A549 (cell line): Measurements from ENCODE around the gene CALN1. TPM values are rescaled to one million over a fixed set of nuclear protein-coding genes. Genes with fewer than 3 reads are reported as not detected.

ENCODE experiments used
- ATAC-seq, 2 experiments: fragments of 200-7000 bp in 1 of 2; fragments of >200 bp in 1 of 2; cut with Nextera tagmentation in 1 of 2; cut with Tn5 transposase in 1 of 2; 3 replicates each; pipeline versions ENCODE4 v1.8.0 to v1.9.1; 2018 to 2020; ENCODE audit warnings: mild to moderate bottlenecking in 1 of 2, moderate library complexity in 1 of 2
- CTCF ChIA-PET: fragments of 300-600 bp; sonication (Branson Sonifier 250); formaldehyde crosslinking; extraction: SDS; loops from one replicate; lab custom pipeline; 2021; ENCODE audit warnings: antibody characterized with exemption, inconsistent platforms; lab: Yijun Ruan, JAX
- POLR2A ChIA-PET: fragments of 350-600 bp; formaldehyde crosslinking; extraction: SDS; loops from one replicate; lab custom pipeline; 2021; ENCODE audit warnings: antibody characterized with exemption, inconsistent platforms; lab: Yijun Ruan, JAX
- DNase-seq, 2 experiments: peaks; one replicate each; pipeline versions ENCODE4 v3.0.0 to v3.0.0-alpha.2; 2011 to 2016; ENCODE audit warnings: low read depth in 1 of 2, low spot score in 1 of 2
- FAIRE-seq: peaks from 2 replicates; lab custom pipeline; 2011; peaks lifted over from hg19 to GRCh38; lab: Jason Lieb, UNC
- H3K27ac ChIP-seq, 2 experiments: fragments of >200 bp; sonication (Bioruptor Twin); formaldehyde crosslinking; 3 replicates each; pipeline ENCODE4 v1.5.1; 2016 to 2017
- H3K4me1 ChIP-seq: fragments of >200 bp; sonication (Bioruptor Twin); formaldehyde crosslinking; 3 replicates; pipeline ENCODE4 v1.6.1; 2016
- H3K4me2 ChIP-seq: fragments of >200 bp; sonication (Bioruptor Twin); formaldehyde crosslinking; 3 replicates; pipeline ENCODE4 v1.6.1; 2016
- H3K4me3 ChIP-seq: fragments of >200 bp; sonication (Bioruptor Twin); formaldehyde crosslinking; 3 replicates; pipeline ENCODE4 v1.5.1; 2016
- H3K9me3 ChIP-seq: fragments of >200 bp; sonication (Bioruptor Twin); formaldehyde crosslinking; 3 replicates; pipeline ENCODE4 v1.6.1; 2016
- CBX8 ChIP-seq: fragments of 200-600 bp; sonication (generic); IDR thresholded peaks from 2 replicates; pipeline ENCODE4 v1.6.1; 2016
- CEBPB ChIP-seq, 2 experiments: fragments of >200 bp in 1 of 2; sonication (Bioruptor Twin) in 1 of 2; formaldehyde crosslinking in 1 of 2; IDR thresholded peaks; 2 replicates each; pipeline ENCODE4 v1.6.1; 2012 to 2016
- EHF ChIP-seq: fragments of 250-450 bp; sonication (Bioruptor Pico); IDR thresholded peaks from 2 replicates; pipeline ENCODE4 v1.5.0; 2020; ENCODE audit warnings: mild to moderate bottlenecking
- EHMT2 ChIP-seq: fragments of 200-600 bp; sonication (generic); IDR thresholded peaks from 2 replicates; pipeline ENCODE4 v1.6.1; 2016; ENCODE audit warnings: antibody characterized with exemption, low read depth, mild to moderate bottlenecking, moderate library complexity
- EP300 ChIP-seq, 2 experiments: fragments of >200 bp; sonication (Bioruptor Twin); formaldehyde crosslinking; IDR thresholded peaks; 2 replicates in 1 of 2; 3 replicates in 1 of 2; pipeline ENCODE4 v1.6.1; 2016 to 2017
- ESRRA ChIP-seq: fragments of 150-350 bp; IDR thresholded peaks from 2 replicates; pipeline ENCODE4 v1.6.1; 2014; ENCODE audit warnings: mild to moderate bottlenecking, low read length, borderline replicate concordance
- FOSL2 ChIP-seq, 2 experiments: fragments of 450-650 bp in 1 of 2; fragments of >200 bp in 1 of 2; sonication (Bioruptor Twin) in 1 of 2; formaldehyde crosslinking; IDR thresholded peaks; 2 replicates each; pipeline versions ENCODE4 v1.5.0 to v1.6.1; 2016 to 2020; ENCODE audit warnings: mild to moderate bottlenecking in 1 of 2, moderate library complexity in 1 of 2
- GATA3 ChIP-seq: IDR thresholded peaks from 2 replicates; pipeline ENCODE4 v1.6.1; 2012; ENCODE audit warnings: borderline replicate concordance
- HEYL ChIP-seq: fragments of 250-450 bp; sonication (Bioruptor Pico); IDR thresholded peaks from 2 replicates; pipeline ENCODE4 v1.8.0; 2021; ENCODE audit warnings: mild to moderate bottlenecking, moderate library complexity
- HOXB13 ChIP-seq: fragments of 250-450 bp; sonication (Bioruptor Pico); IDR thresholded peaks from 2 replicates; pipeline ENCODE4 v1.5.0; 2020; ENCODE audit warnings: low read depth, mild to moderate bottlenecking, moderate library complexity
- JUN ChIP-seq, 2 experiments: fragments of >200 bp; sonication (Bioruptor Twin); formaldehyde crosslinking; IDR thresholded peaks; 2 replicates in 1 of 2; 3 replicates in 1 of 2; pipeline ENCODE4 v1.6.1; 2016 to 2017
- JUNB ChIP-seq: fragments of >200 bp; sonication (Bioruptor Twin); formaldehyde crosslinking; IDR thresholded peaks from 2 replicates; pipeline ENCODE4 v1.6.1; 2016
- KDM1A ChIP-seq: fragments of 200-600 bp; sonication (generic); IDR thresholded peaks from 2 replicates; pipeline ENCODE4 v1.6.1; 2016; ENCODE audit warnings: low read depth, mild to moderate bottlenecking
- MAFK ChIP-seq: fragments of 450-650 bp; IDR thresholded peaks from 2 replicates; pipeline ENCODE4 v1.6.1; 2014; ENCODE audit not compliant: partially characterized antibody
- MAZ ChIP-seq: fragments of 150-350 bp; IDR thresholded peaks from 2 replicates; pipeline ENCODE4 v1.6.1; 2014; ENCODE audit warnings: antibody characterized with exemption, low read depth, low read length, borderline replicate concordance
- NFE2L2 ChIP-seq: fragments of 150-350 bp; conservative IDR thresholded peaks from 2 replicates; pipeline ENCODE4 v1.6.1; 2014; ENCODE audit warnings: low read length
- NPAS2 ChIP-seq: fragments of 250-450 bp; sonication (Bioruptor Pico); IDR thresholded peaks from 2 replicates; pipeline ENCODE4 v1.8.0; 2022; ENCODE audit warnings: mild to moderate bottlenecking, moderate library complexity, borderline replicate concordance
- NR3C1 ChIP-seq: fragments of >200 bp; sonication (Bioruptor Twin); formaldehyde crosslinking; IDR thresholded peaks from 3 replicates; pipeline ENCODE4 v1.6.1; 2017
- RAD21 ChIP-seq, 2 experiments: fragments of >200 bp in 1 of 2; sonication (Bioruptor Twin) in 1 of 2; formaldehyde crosslinking in 1 of 2; IDR thresholded peaks in 1 of 2; conservative IDR thresholded peaks in 1 of 2; 2 replicates in 1 of 2; 3 replicates in 1 of 2; pipeline ENCODE4 v1.6.1; 2012 to 2018; ENCODE audit warnings: inconsistent platforms in 1 of 2
- RARB ChIP-seq: fragments of 250-450 bp; sonication (Bioruptor Pico); IDR thresholded peaks from 2 replicates; pipeline ENCODE4 v1.8.0; 2021; ENCODE audit warnings: mild to moderate bottlenecking, moderate library complexity
- RNF2 ChIP-seq: fragments of 200-600 bp; sonication (generic); IDR thresholded peaks from 2 replicates; pipeline ENCODE4 v1.6.1; 2016; ENCODE audit warnings: low read depth, mild to moderate bottlenecking, antibody characterized with exemption, moderate library complexity, borderline replicate concordance
- TP53 ChIP-seq: fragments of 250-450 bp; sonication (Bioruptor Pico); IDR thresholded peaks from 2 replicates; pipeline ENCODE4 v1.5.0; 2021; ENCODE audit warnings: mild to moderate bottlenecking, moderate library complexity
- ZC3H11A ChIP-seq: fragments of 450-650 bp; IDR thresholded peaks from 2 replicates; pipeline ENCODE4 v1.6.1; 2014; ENCODE audit warnings: antibody characterized with exemption, mild to moderate bottlenecking
- ZFP36 ChIP-seq: fragments of 450-650 bp; IDR thresholded peaks from 2 replicates; pipeline ENCODE4 v1.6.1; 2014; ENCODE audit warnings: borderline replicate concordance; ENCODE audit not compliant: partially characterized antibody
- ZSCAN20 ChIP-seq: fragments of 250-450 bp; sonication (Bioruptor Pico); IDR thresholded peaks from 2 replicates; pipeline ENCODE4 v1.8.0; 2022; ENCODE audit warnings: mild to moderate bottlenecking, moderate library complexity
- WGBS: methylation state at CpG from one replicate; pipeline ENCODE4 v1.1.6; 2017; ENCODE audit errors: missing lambda C conversion rate; 5-methylcytosine and 5-hydroxymethylcytosine counted together
- polyA plus RNA-seq, 4 experiments: library from polyadenylated mRNA; depleted of rRNA in 3 of 4; stranded (reverse); fragments of >200 nt; fragmentation: RNase III in 1 of 4; extraction: RNeasy Plus Mini Kit Qiagen cat#74134 plus additional on column Dnase treatment in 1 of 4; gene quantifications; 2 replicates in 3 of 4; 3 replicates in 1 of 4; pipeline ENCODE4 v1.2.3, GENCODE V29; 2011 to 2017
- TF ChIP-seq, protein P1 (sequence below): fragments of 450-650 bp; IDR thresholded peaks from 2 replicates; pipeline ENCODE4 v1.6.1; 2014; ENCODE audit warnings: antibody characterized with exemption
- TF ChIP-seq, protein P2 (sequence below): IDR thresholded peaks from 2 replicates; pipeline ENCODE4 v1.6.1; 2012
- TF ChIP-seq, protein P3 (sequence below): fragments of >200 bp; sonication (Bioruptor Twin); formaldehyde crosslinking; IDR thresholded peaks from 3 replicates; pipeline ENCODE4 v1.6.1; 2016
- TF ChIP-seq, protein P4 (sequence below): IDR thresholded peaks from 2 replicates; pipeline ENCODE4 v1.6.1; 2012; ENCODE audit warnings: low read depth, borderline replicate concordance

CALN1 gene
- polyA plus RNA-seq, 2 of the 4 experiments (the other 2 are of a cell fraction) = not detected

DNA sequence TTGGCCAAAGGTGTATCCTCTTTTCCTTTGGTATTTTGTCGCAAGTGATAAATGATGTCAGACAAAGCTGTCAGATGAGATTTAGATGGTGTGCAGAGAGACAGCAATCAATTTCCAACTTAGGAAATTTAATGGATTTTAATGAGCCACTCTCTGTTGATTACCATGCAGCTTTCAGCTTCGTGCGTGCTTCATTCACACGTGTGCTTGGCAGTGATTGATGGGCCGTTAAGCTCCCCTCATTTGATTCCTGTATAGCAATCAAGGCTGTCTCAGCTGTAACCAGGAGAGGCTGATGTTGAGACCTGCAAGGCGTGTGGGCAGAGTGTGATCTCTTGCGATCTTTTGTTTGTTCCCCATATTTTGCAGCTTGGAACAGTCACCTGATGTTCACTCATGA lies 439.6 kb downstream of the CALN1 start:
- no peak for FAIRE-seq
- TF ChIP-seq, protein P1, sequence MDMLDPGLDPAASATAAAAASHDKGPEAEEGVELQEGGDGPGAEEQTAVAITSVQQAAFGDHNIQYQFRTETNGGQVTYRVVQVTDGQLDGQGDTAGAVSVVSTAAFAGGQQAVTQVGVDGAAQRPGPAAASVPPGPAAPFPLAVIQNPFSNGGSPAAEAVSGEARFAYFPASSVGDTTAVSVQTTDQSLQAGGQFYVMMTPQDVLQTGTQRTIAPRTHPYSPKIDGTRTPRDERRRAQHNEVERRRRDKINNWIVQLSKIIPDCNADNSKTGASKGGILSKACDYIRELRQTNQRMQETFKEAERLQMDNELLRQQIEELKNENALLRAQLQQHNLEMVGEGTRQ = no peak
- TF ChIP-seq MAFK (no peak), JUN (IDR thresholded peaks at IDR 0.05) (no peak), EP300 (IDR thresholded peaks at IDR 0.05) (no peak)
- TF ChIP-seq, protein P2, sequence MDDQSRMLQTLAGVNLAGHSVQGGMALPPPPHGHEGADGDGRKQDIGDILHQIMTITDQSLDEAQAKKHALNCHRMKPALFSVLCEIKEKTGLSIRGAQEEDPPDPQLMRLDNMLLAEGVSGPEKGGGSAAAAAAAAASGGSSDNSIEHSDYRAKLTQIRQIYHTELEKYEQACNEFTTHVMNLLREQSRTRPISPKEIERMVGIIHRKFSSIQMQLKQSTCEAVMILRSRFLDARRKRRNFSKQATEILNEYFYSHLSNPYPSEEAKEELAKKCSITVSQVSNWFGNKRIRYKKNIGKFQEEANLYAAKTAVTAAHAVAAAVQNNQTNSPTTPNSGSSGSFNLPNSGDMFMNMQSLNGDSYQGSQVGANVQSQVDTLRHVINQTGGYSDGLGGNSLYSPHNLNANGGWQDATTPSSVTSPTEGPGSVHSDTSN = no peak
- no peak overlapping the region for H3K4me3 ChIP-seq
- H3K9me3 ChIP-seq = no peaks in the 10 kb centered on the region; the same call in 2 of the 3 replicates
- WGBS = 20% methylated on average over 7 of the region's 7 CpGs
- H3K4me2 ChIP-seq = no peak overlapping the region
- no peak overlapping the region for H3K27ac ChIP-seq
- H3K4me1 ChIP-seq = no peaks in the 10 kb centered on the region
- DNase-seq = no peak
- ChIA-PET CTCF (no interaction called here), POLR2A (no interaction called here)
- no peak for ATAC-seq

DNA sequence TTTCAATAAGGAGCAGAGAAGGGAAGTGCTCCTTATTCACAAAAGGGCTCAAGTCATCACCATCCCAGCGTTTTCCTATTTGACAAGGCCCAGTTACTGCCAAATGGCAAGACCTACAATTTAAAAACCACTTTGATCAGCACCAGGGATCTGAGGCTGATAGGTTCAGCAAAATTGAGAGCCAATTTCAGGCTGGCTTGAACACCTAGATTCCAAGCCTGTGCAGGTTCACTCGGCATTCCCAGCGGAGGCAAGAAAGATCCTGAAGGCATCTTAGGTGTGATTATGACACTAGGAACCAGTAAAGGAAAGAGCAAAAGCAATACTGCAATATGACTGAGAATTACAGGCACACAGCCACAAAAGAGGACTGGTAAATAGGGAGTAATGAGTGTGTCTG lies 441.4 kb downstream of the CALN1 start:
- 0% methylated on average over 3 of the region's 3 CpGs for WGBS
- H3K27ac ChIP-seq = no peak overlapping the region
- no peak overlapping the region for H3K4me3 ChIP-seq
- H3K9me3 ChIP-seq = no peaks in the 10 kb centered on the region
- DNase-seq (no peak), FAIRE-seq (no peak), ATAC-seq (no peak)
- CTCF ChIA-PET = no interaction called here
- no peaks in the 10 kb centered on the region for H3K4me1 ChIP-seq
- POLR2A ChIA-PET = no interaction called here
- no peak overlapping the region for H3K4me2 ChIP-seq
- TF ChIP-seq ZSCAN20 (CRISPR knock-in tag) = no peak
- no peak for TF ChIP-seq JUN (IDR thresholded peaks at IDR 0.05)
- no peak for TF ChIP-seq GATA3
- no peak for TF ChIP-seq FOSL2 (IDR thresholded peaks at IDR 0.05)
- no peak for TF ChIP-seq FOSL2 (CRISPR knock-in tag; IDR thresholded peaks at IDR 0.05)
- no peak for TF ChIP-seq MAZ
- TF ChIP-seq NR3C1 = no peak
- no peak for TF ChIP-seq CEBPB (IDR thresholded peaks at IDR 0.05)
- no peak for TF ChIP-seq NFE2L2
- no peak for TF ChIP-seq TP53
- no peak for TF ChIP-seq ZFP36
- TF ChIP-seq, all 56 proteins: peak for 0

DNA sequence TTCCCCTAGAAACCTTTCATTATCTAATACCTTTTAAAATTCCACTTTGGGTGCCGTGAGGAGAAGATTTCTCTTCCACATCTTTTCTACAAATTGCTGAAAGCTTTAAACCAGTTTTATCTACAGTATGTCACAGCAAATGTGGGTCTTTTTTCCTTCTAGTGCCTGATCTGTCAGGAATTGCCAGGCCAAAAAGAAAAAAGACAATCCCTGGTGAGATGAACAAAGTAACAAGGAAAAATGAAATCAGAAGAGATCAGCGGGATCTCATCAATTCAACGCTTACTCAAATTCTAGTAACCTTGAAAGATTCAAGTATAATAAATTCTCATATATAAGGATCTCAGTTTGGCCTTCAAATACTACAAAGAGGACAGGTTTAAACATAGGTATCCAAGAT lies 449.5 kb downstream of the CALN1 start:
- H3K9me3 ChIP-seq = no peaks in the 10 kb centered on the region
- DNase-seq = no peak
- TF ChIP-seq KDM1A = no peak
- TF ChIP-seq HEYL (CRISPR knock-in tag) = no peak
- no peak for TF ChIP-seq RAD21 (conservative IDR thresholded peaks at IDR 0.05 in 1 of 2, IDR thresholded peaks at IDR 0.05 in 1 of 2)
- TF ChIP-seq NFE2L2 = no peak
- no peak for TF ChIP-seq MAFK
- no peak for TF ChIP-seq EHMT2
- no peak for TF ChIP-seq FOSL2 (IDR thresholded peaks at IDR 0.05)
- no peak for TF ChIP-seq FOSL2 (CRISPR knock-in tag; IDR thresholded peaks at IDR 0.05)
- TF ChIP-seq CBX8 = no peak
- TF ChIP-seq NPAS2 = no peak
- TF ChIP-seq CEBPB (IDR thresholded peaks at IDR 0.05) = no peak
- no peak for TF ChIP-seq RNF2
- TF ChIP-seq EHF (CRISPR knock-in tag) = no peak
- TF ChIP-seq JUNB = no peak
- no peak for TF ChIP-seq ZC3H11A
- TF ChIP-seq ESRRA = no peak
- no peak for TF ChIP-seq RARB (CRISPR knock-in tag)
- TF ChIP-seq JUN (IDR thresholded peaks at IDR 0.05) = no peak
- TF ChIP-seq, protein P3, sequence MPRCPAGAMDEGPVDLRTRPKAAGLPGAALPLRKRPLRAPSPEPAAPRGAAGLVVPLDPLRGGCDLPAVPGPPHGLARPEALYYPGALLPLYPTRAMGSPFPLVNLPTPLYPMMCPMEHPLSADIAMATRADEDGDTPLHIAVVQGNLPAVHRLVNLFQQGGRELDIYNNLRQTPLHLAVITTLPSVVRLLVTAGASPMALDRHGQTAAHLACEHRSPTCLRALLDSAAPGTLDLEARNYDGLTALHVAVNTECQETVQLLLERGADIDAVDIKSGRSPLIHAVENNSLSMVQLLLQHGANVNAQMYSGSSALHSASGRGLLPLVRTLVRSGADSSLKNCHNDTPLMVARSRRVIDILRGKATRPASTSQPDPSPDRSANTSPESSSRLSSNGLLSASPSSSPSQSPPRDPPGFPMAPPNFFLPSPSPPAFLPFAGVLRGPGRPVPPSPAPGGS = no peak
- TF ChIP-seq, protein P4, sequence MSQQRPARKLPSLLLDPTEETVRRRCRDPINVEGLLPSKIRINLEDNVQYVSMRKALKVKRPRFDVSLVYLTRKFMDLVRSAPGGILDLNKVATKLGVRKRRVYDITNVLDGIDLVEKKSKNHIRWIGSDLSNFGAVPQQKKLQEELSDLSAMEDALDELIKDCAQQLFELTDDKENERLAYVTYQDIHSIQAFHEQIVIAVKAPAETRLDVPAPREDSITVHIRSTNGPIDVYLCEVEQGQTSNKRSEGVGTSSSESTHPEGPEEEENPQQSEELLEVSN = no peak
- no peak for TF ChIP-seq HOXB13
- no peak for FAIRE-seq
- 6% methylated on average over 3 of the region's 3 CpGs for WGBS
- H3K27ac ChIP-seq = no peak overlapping the region
- H3K4me3 ChIP-seq = no peak overlapping the region
- H3K4me1 ChIP-seq = no peaks in the 10 kb centered on the region
- ATAC-seq = no peak
- no peak overlapping the region for H3K4me2 ChIP-seq
- ChIA-PET POLR2A (no interaction called here), CTCF (no interaction called here)
